Subcutaneous adipose tissue (tissue), 4 donors: ENCODE results near the gene IGFBP5. TPM values are rescaled to one million over a fixed set of nuclear protein-coding genes. Genes with fewer than 3 reads are reported as not detected.

ENCODE experiments used
- total RNA-seq, 4 donors: library from RNA; depleted of rRNA; stranded (reverse); fragments of >200 nt; gene quantifications; one replicate each; pipeline ENCODE4 v1.1.0, GENCODE V29; 2016
- TF ChIP-seq, protein P1 (sequence below): fragments of 450-650 bp; IDR thresholded peaks from one replicate; pipeline ENCODE4 v1.5.1; 2016; ENCODE audit warnings: low read depth, mild to moderate bottlenecking, control low read depth, antibody characterized with exemption, moderate library complexity

IGFBP5 gene
- total RNA-seq, 4 donors from 2014 or later, result 74.8 to 661 (median 512) TPM

DNA sequence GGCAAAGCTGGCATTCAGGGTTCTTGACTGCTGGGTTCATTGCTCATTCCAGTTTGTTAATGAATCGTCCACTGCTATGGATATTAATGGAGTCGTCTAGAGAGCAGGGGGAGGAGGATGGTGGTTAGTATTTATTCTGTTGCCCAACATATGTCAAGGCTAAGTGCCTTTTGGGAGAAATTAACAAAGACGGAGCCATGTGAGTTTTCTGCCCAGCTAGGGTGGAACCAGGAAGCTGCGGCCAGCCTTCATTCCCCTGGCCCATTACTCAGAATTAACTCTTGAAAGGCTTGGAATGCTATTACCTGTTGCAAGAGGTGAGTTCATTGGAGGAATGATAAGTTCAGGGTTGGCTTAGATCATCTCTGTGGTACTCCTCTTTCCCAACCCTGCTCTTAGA, 42.8 kb downstream of the IGFBP5 start:
- TF ChIP-seq, protein P1, sequence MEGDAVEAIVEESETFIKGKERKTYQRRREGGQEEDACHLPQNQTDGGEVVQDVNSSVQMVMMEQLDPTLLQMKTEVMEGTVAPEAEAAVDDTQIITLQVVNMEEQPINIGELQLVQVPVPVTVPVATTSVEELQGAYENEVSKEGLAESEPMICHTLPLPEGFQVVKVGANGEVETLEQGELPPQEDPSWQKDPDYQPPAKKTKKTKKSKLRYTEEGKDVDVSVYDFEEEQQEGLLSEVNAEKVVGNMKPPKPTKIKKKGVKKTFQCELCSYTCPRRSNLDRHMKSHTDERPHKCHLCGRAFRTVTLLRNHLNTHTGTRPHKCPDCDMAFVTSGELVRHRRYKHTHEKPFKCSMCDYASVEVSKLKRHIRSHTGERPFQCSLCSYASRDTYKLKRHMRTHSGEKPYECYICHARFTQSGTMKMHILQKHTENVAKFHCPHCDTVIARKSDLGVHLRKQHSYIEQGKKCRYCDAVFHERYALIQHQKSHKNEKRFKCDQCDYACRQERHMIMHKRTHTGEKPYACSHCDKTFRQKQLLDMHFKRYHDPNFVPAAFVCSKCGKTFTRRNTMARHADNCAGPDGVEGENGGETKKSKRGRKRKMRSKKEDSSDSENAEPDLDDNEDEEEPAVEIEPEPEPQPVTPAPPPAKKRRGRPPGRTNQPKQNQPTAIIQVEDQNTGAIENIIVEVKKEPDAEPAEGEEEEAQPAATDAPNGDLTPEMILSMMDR, result no peak

DNA sequence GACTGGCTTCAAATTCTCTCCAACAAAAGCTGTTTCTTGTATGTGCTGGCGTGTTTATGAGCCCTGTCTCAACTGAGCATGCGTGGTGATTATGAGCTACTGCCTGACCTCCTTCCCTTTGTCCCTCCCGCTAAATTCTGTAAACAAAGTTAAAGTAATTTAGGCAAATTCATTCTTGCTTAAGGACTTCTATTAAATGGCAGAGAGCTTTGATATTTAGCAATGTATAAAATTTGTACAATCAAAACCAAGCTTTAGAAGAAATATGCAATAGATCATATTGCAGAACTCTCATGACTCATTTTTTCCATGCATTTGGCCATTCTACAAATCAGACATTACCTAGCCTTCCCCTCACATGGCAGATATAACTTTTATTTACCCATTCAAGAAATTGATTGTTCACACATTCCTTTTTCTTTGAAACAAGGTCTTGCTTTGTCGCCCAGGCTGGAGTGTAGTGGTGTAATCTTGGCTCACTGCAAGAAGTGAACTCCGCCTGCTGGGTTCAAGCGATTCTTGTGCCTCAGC, 43.9 kb downstream of the IGFBP5 start:
- TF ChIP-seq, protein P1, result no peak

DNA sequence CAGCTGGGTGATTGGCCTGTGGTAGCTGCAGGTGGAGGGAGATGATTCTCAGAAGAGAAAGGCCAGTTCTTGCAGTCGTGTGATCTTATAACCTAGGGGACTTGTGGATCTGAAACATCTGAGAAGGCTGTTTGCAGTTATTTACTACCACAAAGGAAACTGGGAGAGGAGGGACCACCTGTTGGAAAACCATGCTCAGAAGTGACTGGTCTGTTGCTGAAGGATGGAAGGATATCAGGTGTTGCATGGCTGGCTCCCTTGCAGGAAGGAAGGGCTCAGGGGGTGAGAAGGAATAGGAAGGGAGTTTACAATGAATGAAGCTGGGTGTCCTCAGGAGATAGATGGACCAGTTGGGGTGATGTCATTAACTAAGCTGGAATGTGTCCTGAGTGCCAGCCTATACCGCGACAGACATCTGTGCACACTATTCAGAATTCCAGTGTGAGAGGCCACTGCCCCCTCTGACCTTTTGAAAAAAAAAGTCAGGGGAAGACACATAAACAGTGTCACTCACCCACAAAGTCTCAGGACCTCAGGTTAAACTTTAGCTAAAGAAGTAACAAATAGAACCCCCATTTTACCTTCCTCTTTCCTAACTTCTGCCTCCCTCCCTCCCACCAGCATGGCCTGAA, 44.6 kb downstream of the IGFBP5 start:
- TF ChIP-seq, protein P1, result no peak

DNA sequence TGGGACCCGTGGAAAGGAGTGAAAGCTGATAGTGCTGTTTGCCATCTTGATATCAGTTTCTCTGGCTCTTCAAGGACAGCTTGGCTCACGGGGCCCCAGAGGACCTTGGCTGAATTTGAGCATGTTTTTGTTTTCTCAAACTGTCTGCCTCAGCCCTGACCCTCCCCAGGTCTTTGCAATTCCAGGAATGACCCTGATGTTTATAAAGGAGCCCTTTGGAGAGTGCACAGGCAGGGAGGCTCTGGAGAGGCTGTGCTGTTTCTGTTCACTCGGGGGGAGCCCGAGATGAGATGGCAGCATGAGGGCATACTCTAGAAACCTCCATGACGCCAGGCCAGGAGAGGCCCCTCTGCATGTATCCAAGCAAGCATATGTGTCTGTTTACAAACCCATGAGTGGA, 45.8 kb downstream of the IGFBP5 start:
- TF ChIP-seq, protein P1, result no peak

DNA sequence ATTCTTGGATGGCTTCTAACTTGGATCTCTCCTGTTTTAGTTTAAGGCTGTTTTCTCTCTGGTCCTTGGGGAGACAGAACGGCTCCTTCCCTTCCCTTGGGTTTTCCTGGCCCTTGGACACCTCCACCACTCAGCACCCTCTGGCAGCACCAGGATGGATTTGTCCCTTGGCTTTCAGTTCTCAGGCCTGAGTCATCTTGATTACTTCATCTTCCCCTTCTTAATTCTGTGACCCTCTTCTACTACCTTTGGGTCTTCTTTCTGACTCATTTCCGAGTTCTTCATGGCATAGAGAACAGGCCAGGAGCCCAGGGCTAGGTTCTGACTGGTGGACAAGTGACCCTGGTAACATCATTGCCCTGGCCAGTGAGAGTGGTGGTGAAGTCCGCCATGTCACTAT, 47.2 kb downstream of the IGFBP5 start:
- TF ChIP-seq, protein P1, result no peak

DNA sequence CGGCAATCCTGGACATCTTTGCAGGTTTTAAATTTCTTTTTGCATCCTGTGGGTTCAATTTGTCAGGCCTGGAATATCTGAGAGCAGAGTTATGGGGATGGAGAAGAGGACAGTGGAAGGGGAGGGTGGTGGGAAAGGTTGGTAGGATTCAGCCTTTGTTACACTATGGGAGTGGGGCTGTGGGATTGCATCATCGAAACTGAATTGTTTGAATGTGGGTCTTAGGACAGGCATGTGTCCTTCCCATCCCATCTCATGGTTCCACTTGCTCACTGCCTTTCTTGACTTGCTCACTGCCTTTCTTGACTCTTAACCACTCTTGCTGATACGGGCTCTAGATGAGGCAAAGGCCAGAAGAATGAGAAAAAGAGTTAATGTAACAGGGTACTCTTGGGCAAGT, 49.2 kb downstream of the IGFBP5 start:
- TF ChIP-seq, protein P1, result no peak

DNA sequence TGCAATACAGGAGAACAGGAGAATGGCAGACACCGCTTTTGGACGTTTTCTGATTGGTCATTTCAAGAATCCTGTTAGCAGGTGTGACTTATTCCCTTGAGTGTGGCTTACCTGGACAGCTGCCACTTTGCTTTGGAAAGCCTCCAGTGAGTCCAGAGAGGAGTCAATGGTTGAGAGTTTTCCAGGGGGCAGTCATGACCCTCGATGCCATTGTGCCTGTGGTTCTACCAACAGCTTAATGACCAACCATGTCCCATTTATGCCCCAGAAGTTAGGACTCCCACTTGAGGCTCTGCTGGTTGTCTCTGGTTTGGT, 49.8 kb downstream of the IGFBP5 start:
- TF ChIP-seq, protein P1, result no peak
